KBM-7 (cell line): ENCODE data around the gene RASD1.
"Not testable (repeated sequence)": the region's sequence is repeated elsewhere in the genome, so short reads cannot be mapped to it uniquely, and the experiment has no call there.

Experiments
- DNase-seq: peaks from one replicate; pipeline ENCODE4 v3.0.0-alpha.2; 2015
- in situ Hi-C: fragments of 300-500 bp; cut with MboI; formaldehyde crosslinking; loops from 2 replicates; pipeline ENCODE4 v1.14.3; 2020; ENCODE audit warnings: low sequenced_read_pairs, low pct_unique_long_range_greater_than_20kb, mixed read lengths

Gene RASD1

DNA sequence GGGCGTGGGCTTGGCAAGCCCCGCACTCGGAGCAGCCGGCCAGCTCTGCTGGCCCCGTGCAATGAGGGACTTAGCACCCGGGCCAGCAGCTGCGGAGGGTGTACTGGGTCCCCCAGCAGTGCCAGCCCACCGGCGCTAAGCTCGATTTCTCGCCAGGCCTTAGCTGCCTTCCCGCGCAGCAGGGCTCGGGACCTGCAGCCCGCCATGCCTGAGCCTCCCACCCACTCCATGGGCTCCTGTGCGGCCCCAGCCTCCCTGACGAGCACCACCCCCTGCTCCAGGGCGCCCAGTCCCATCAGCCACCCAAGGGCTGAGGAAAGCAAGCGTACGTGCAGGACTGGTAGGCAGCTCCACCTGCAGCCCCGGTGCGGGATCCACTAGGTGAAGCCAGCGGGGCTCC is 9.8 kb downstream of the RASD1 start:
- in situ Hi-C loops, DNase-seq: not testable (repeated sequence)

DNA sequence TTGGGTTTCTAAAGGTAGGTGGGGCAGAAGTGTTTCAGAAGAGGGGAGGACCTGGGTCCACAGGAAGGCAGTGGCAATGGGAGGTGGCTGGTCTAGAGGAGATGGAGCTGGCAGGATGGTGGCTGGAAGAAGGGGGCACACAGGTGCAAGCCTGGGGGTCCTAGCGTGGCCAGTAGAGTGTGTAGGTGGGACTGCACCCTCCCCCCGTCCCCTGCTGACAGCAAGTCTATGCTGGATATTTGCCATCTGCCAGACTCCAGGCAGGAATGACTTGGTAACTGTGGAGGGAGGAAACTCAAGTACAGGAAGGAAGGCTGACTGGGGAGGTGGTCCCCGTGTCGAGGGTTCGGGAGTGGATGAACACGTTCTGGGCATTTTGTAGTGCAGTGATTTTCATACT is 10.8 kb downstream of the RASD1 start:
- DNase-seq = no peak
- in situ Hi-C loops = no loop called here

DNA sequence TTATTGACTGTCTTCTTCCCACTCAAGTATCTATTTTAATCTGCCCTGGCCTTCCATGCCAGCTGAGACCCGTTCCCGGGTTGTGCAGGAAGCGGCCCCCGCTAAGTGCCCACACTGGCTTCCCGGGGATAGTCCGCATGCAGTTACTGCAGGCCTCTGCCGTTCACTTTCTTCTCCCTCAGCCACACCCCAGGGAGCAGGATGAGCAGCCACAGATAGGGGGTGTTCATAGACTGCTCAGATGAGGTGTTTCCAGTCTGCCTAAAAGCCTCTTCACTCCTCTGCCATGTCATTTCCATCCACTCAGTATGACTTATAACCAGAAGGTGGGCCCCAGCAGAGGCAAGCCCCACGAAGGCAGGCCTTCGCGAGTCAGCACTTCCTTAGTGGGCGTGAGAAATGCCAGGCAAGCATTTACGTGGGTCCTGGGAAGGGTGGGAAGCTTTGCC is 11.7 kb downstream of the RASD1 start:
- in situ Hi-C loops = no loop called here
- peak; percentile 25 for DNase-seq

DNA sequence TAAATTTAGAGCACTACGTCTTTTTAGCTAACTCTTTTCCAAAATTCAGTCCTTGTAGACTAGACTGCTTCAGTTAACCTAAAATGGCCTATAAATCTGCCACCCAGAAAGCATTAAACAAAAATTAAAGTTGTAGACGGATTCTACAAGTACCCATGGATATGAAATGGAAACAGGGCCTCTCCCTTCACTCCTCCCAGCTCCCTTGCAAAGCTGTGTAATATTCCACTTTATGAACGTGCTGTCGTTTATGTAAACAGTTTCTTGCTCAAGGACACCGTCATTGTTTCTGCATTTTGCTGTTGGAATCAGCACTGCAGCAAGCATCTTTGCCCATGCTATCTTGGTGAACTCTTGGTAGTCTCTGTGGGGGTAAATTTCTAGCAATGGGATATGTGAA is 14.3 kb downstream of the RASD1 start:
- no peak for DNase-seq

DNA sequence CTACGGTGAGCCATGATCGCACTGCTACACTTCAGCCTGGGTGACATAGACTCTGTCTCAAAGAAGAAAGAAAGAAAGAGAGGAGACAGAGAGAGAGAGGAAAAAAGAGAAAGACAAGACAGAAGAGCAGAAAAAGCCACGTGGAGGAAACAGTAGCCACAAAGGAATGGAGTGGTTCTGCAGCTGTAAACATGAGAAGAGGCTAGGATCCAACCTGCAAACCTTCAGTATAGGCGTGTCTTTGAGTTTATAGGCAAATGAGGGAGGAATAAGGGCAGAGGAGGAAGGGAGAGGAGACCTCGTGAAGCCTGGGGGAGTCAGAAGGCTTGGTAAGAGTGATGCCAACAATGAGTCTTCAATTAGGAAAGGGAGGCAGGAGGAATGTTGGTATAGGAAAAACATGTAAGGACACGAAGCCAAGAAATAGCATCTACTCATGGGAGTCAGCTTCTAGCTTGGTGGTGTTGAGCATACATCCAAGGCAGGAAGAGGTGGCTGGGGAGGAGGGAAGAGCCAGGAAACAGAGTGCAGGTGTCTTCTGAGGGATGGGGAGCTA is 15.5 kb downstream of the RASD1 start:
- in situ Hi-C loops = no loop called here
- no peak for DNase-seq

More for the DNA sequence above, 14.3 kb downstream of the RASD1 start:
- in situ Hi-C loops = no loop called here

DNA sequence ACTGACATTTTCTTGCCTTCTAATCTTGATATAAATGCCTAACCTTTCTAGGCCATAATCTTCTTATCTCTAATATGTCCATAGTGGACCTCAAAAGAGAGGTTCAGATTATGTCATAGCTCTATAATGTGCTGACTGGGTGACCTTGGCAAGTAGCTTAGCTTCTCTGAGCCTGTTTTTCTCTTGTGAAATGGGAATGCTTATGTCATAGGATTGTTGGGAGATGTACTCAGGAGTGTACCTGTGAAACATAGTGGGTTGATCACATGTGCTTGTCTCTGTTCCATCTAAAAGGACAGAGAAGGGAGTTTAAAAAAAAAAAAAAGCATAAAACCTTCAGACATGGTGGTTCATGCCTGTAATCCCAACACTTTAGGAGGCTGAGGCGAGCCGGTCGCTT is 17.0 kb downstream of the RASD1 start:
- DNase-seq = no peak
- in situ Hi-C loops = no loop called here

DNA sequence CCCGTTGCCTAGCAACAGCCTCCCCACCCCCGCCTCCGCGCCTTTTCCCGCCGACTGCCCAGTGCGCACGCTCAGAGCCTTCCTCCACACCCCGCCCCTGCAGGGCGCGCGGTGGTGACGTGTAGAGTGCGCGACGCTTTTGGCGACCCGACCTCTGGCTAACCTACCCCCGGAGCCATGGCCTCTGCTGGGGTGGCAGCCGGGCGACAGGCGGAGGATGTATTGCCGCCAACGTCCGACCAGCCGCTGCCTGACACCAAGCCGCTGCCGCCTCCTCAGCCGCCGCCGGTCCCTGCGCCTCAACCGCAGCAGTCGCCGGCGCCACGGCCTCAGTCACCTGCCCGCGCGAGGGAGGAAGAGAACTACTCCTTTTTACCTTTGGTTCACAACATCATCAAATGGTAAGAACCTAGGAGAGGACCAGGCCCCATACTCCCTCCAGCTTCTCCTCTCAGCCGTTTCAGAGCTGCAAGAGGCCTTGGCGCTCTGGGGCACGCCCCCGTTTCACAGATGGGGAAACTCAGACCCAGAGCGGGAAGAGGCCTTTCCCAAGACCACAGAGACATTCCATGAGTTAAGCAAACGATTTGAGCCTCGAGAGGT is 19.2 kb downstream of the RASD1 start, which contains the start of gene MED9:
Gene MED9, plus strand, starts transcription at position 136 of the 603 bp plus-strand sequence. Its CDS starts 42 bp downstream, at position 178.
- in situ Hi-C loops = no loop called here
- peak; percentile 88 for DNase-seq

DNA sequence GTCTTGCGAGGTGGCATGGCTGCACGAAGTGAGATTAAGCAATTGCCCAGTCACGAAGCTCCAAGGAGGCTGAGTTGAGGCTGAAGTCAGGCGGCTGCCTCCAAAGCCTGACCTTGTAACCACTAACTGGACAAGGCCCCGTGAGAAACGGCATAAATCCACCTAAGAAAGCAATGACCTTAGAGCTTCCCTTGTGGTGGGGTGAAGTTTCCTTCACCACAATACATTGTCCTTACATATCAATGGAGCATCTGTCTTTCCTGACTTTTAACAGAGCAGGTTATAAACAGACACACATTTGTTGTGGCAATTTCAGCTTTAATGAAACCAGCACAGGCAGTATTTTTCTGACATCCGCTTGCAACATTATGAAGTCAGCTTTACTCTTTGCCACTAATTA is 21.9 kb downstream of the RASD1 start:
- in situ Hi-C loops = no loop called here
- DNase-seq = no peak

DNA sequence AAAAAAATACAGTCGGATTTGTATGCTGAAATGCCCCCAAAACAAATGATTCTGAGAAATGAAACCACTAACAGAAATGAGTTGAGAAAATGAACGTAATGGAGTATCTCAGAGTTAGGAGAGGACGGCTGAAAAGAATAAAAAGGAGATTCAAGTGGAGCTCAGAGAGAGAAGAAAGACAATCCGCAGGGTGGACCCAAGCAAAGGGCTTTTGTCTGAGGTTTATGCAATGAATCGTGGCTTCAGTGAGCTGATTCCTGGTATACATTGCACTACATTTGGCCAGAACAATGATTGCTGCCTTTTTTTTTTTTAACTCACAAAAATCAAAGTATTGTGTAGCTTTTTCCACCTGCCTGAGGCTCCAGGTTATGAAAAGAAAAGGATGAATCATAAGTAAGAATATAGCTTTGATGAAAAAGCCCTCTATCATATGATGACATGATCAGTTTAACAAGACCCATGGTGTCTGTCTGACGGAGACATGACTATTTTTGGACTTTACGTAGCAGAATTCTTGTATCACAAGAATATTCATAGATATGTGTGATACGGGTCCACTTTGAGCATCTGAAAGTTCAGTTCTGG is 23.8 kb downstream of the RASD1 start:
- no peak for DNase-seq
- in situ Hi-C loops = no loop called here

DNA sequence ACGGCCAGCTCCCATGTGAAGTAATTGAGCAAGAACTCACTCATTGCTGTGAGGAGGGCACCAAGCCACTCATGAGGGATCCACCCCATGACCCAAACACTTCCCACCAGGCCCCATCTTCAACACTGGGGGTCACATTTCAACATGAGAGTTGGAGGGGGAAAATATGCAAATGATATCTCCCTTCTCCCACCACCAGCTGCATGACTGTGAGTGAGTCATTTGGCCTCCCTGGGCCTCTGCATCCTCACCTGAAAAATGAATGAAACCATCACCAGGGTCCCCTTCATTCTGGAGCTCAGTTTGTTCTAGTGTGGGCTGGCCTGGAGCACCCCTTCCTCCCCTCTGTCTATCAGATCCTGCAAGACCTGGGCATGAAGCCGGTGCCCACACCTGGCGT is 26.2 kb downstream of the RASD1 start:
- no peak for DNase-seq

DNA sequence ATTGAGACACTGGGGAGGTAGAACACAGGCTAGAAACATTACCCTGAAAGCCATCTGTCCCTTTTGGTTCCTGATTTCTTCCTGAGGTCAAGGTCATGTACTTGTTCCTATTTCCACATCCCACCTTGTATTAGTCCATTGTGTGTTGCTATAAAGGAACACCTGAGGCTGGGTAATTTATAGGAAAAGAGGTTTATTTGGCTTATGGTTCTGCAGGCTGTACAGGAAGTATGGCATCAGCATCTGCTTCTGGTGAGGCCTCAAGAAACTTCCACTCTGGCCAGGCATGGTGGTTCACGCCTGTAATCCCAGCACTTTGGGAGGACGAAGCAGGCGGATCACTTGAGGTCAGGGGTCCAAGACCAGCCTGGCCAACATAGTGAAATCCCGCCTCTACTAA is 26.8 kb downstream of the RASD1 start:
- DNase-seq = no peak
- in situ Hi-C loops = no loop called here

More for the DNA sequence above, 26.2 kb downstream of the RASD1 start:
- in situ Hi-C loops = no loop called here

DNA sequence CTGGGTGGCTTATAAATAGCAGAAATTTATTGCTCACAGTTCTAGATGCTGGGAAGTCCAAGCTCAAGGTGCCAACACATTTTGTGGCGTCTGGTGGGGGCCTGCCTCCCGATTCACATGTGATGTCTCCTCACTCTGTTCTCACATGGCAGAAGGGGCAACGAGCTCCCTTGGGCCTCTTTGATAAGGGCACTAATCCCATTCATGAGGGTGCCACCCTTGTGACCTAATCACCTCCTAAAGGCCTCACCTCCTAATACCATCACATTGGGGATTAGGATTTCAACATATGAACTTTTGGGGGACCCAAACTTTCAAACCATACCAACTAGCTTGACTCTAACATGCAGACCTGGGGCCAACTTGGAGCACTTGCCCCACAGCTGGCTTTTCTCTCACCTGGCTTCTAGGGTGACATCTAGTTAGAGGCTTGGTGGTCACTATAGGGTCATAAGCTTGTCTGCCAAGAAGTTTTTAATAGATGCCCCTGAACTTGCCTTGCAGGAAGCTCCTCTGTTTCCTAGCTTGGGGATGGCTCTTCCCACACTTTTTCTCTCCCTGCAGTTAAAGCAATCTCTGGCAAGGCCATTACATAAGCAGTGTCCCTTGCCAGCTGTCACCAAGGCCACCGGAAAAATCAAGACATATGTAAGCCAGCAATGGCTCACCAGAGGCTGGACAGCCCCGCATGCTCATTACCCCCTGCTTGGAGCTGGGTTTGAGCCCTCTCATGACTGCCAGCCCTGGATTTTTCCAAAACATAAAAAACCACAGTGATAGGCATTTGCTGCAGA is 27.8 kb downstream of the RASD1 start:
- no peak for DNase-seq

DNA sequence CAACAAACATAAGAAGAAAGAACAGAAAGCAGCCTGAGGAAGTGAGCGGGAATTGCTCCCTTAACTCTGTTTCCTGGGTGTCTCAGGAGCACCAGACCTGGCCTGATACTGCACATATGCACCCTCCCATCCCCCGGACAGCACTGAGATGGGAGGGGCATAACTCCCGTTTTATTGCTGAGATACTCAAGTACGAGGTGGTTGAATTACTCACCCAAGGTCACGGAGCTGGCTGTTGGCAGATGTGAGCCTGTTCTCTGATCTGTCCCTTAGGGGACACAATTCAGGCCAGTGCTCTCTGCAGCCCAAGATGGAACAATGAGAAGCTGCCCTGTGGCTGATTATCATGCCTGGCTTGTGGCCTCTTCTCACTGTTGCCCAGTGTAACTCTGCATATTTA is 28.5 kb downstream of the RASD1 start:
- in situ Hi-C loops = no loop called here
- no peak for DNase-seq

More for the DNA sequence above, 27.8 kb downstream of the RASD1 start:
- in situ Hi-C loops = no loop called here

DNA sequence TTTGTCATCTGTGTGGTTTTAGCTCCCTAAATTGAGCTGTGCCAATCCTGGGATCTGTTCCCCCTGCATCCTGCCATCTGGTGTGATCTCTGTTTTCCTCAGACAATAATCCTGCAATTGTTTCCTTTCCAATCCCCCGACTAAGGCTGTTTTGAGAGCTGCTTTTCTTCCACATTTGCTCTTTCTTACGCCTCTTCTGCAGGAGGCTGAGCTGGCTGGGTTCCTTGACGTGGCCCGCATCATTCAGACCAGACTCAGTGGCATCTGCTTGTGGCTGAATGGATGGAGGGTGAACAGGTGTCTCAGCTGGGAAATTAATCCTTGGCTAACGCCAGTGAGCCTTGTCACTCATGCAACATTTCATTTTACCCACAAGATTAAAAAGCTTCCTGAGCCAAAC is 29.2 kb downstream of the RASD1 start:
- in situ Hi-C loops = no loop called here
- no peak for DNase-seq

DNA sequence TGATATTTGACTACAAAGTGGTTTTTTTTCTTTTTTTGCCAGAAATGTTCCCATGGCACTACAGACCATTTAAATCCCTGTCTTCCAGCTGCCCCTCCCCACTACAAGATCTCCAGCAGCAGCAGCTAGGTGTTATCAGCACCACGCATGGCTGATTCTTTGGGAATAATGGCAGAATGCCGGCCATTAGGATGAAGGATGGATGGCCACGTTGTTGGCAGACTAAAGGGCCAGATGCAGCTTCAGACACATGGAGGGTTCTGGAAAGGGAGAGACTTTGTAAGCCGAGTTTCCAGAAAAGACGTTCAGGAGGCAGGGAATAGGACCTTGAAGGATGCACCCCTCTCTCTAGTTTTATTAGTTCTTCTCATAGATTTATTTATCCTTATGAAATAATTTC is 29.7 kb downstream of the RASD1 start:
- no peak for DNase-seq
- in situ Hi-C loops = no loop called here

DNA sequence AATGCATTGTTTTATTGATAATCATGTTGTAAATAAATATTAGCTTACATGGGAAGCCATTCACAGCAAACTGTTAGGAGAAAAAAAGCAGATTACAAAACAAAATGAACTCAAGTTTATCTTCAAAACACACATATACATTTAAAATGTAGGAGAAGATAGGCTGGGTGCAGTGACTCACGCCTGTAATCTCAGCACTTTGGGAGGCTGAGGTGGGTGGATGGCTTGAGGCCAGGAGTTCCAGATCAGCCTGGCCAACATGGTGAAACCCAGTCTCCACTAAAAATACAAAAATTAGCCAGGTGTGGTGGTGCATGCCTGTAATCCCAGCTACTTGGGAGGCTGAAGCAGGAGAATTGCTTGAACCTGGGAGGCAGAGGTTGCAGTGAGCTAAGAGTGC is 30.3 kb downstream of the RASD1 start:
- in situ Hi-C loops = not testable (repeated sequence)

DNA sequence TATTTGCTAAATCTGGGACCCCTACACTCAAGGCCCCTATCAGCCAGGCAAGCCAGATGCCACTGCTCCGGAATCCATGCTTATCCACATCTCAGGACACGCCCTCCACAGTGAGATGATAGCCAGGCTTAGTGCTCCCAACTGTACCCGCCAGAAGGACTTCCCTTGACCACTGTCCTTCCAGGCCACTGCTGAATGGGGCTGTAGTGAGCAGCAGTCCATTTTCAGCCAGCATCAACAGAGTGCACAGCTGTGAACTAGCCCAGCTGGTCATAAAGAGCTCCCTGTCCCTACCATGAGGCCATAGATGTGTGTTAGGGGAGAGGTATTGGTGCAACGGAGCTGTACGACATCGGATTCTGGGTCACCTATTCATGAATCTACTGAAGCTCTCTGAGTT is 32.4 kb downstream of the RASD1 start:
- no peak for DNase-seq

More for the DNA sequence above, 30.3 kb downstream of the RASD1 start:
- DNase-seq = not testable (repeated sequence)

DNA sequence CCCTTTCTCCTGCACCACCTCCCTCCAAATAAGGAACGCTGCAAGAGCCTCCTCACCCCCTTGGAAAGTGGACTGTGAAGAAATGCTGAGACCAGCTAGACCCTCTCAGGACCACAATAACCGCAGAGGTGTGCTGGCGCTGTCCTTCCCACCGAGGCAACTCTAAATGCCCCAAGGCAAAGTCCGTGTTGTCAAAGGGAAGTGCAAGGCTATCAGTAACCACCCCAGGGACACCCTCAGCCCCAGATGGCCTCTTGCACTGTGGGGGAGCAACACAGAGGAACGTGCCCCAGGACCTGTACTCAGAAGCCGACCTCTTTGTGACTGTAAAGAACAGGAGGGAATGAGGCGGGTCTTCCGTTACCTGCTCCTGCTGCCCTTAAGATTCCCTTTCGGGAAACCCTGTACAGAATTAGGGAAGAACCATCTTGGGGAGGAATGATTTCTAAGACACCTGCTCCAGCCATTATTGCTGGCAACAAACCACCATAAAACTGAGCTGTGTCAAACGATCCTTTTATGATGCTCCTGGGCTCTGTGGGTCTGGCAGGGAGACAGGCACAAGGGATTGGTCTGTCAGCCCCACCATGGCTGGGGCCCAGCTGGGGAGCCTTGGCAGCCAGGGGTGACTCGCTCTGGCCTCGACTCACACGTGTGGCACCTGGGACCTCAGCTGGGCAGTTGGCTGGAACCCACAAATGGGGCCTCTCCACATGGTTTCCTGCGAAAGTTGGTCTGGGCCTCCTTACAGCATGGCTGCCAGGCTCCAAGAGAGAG is 34.0 kb downstream of the RASD1 start:
- no peak for DNase-seq
- in situ Hi-C loops = no loop called here

More for the DNA sequence above, 32.4 kb downstream of the RASD1 start:
- in situ Hi-C loops = no loop called here

DNA sequence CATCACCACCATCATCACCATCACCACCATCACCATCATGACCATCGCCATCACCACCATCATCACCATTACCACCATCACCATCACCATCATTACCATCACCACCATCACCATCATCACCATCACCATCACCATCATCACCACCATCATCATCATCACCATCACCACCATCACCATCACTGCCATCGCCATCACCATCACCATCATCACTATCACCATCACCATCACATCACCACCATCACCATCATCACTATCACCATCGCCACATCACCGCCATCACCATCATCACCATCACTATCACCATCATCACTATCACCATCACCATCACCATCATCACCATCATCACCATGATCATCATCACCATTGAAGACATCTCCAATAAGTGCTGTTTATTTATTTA is 36.2 kb downstream of the RASD1 start:
- in situ Hi-C loops = no loop called here
- DNase-seq = no peak
